ENCODE results near the gene ADAMTSL2.

- TF ChIP-seq POLR2A (IDR thresholded peaks at IDR 0.05) = no peak
- no peak for TF ChIP-seq CTCF (IDR thresholded peaks at IDR 0.05)
These were observed 45.0 kb upstream of the ADAMTSL2 start for GRCh38 chr9:133489253-133490190.

Measured in tibial nerve (tissue), 3 donors.